ENCODE measurements around the gene SV2A.
A peak's percentile ranks its signal among the peaks of the same experiment; 100 is the strongest.
"Not testable (repeated sequence)": the region's sequence is repeated elsewhere in the genome, so short reads cannot be mapped to it uniquely, and the experiment has no call there.

SV2A gene

GRCh38 chr1:149928401-149928724 lies 10.7 kb upstream of the SV2A start:
- DNase-seq: no peak

DNA sequence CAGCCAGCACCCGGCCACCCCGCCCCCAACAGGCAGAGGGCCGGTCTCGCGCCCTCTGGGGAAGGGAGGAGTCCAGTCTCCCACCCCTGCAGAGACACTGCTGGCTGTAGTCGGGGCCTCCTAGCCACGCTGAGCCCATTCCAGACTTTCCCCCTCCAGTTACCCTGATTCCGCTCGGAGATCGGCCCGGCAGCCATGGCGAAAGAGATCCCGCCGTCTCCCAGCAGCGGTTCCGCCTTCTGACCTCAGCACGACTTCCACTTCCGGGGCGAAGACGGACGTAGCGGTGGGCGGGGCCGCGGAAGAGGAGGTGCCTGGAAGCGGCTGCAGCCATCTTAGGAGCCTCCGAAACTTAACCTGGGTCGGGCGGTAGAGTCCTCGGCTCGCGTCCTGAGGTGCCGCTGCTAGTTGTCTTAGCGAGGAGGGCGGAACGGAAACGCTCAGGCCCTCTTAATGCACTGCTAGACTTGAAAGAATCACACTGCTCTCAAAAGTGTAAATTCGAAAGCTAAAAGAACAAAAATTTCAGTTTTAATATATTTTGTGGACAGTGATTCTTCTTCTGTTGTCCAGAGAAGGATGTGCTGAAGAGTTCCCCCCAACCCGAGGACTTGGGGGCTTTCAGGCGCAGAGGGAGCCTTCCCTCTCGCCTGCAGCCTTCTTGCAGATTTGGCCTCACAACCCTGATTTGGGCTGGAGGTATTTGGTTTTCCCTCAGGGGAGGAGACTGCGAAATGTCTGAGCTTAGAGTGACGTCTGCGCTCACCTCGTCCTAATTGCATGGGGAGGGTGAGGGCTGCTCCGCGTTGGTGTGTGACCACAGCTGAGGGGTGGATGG lies 10.1 kb upstream of the SV2A start, which contains the start of gene SF3B4:
Gene SF3B4 (minus strand): TSS at position 241 of the 838 bp plus-strand sequence. CDS start 44 bp downstream, at position 197.
- peak; percentile 94 for DNase-seq

DNA sequence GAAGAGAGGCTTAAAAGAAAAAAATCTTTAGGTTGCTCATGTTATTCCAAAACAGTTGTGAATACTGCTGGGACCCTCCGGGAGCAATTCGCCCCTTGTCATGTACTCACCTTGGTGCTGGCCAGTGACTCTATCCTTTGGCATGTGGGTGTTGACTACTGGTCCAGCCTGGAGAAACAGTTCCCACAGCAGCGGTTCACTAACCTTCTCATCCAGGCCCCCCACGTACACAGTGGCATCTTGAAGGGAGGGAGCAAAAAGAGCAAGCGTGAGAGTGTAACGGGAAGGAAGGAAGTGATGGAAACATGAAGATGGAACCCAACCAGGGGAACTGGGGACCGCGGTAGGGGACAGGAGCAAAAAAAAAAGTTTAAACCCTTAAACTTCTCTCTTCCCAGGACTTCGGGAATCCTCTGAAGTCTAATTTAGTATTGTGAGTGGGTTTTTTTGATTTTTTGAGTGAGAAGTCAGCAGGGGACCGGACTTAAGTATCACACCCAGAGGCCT lies 9.5 kb upstream of the SV2A start:
- no peak for DNase-seq

DNA sequence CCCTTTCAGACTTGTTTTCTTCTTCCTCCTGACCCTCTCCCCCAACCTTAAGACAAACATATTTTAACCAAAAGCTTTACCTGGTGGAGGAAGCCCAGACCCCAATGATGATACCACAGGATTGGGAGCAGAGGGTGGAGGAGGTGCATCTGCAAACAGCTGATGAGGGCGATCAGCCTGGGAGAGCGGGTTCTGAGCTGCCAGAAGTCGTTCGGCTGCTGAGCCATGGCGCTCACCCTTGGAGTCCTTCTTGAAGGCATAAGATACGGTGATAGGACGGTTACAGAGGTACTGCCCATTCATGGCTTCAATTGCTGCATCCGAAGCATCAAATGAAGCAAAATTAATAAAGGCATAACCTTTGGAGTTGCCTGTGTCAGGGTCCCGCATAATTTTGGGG lies 8.7 kb upstream of the SV2A start:
- no peak for DNase-seq

- DNase-seq: no peak
These were observed 8.1 kb upstream of the SV2A start for GRCh38 chr1:149925751-149926150.

DNA sequence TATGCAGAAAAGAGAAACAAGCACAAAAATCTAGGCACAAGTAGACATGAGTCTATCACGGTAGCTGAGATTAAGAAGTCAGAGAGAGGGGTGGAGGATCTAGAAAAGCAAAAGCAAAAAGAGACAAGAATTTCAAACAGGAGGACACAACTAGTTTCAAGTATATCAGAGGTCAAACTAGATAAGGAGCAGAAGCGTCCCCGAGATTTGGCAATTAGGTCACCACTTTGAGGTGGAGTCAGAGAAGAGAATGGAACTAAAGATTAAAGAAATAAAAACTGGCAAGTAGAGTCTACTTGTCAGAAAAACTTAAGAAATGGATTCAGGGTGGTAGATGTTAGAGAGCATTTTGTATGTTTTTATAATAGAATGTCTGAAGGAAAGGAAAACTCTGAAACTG lies 7.7 kb upstream of the SV2A start:
- no peak for DNase-seq

DNA sequence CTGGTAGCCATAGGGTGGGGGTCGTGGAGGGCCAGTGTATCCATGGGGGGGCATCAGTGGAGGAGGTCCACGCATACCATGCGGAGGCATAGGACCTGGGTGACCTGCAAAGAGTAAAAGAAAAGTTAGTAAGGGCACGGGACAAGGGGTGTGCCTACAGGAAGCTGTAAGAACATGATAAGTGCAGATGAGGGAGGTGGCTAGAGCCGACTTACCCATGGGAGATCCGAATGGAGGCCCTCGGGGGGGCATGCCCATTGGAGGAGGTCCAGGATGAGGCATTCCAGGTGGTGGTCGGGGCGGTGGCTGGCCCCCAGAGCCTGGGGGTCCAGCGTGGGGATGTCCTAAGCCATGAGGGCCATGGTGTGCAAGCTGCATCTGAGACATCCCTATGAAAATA lies 6.0 kb upstream of the SV2A start:
- no peak for DNase-seq

DNA sequence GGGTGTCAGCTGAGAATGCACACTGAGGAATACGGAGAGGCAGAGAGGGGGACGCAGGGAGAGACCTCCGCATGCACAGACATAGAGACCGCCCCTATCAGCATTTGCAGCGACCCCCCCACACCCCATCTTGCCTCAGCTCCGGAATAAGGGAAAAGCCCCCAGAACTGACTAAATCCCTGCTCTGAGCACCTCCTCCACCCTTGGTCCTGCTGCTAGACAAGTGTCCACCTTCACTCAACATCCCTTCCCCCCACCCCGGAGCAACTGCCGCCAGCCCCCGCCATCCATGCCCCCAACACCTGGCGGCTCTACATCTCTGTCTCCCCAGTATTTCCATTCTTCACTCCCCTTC lies 769 bp downstream of the SV2A start:
- no peak for DNase-seq

DNA sequence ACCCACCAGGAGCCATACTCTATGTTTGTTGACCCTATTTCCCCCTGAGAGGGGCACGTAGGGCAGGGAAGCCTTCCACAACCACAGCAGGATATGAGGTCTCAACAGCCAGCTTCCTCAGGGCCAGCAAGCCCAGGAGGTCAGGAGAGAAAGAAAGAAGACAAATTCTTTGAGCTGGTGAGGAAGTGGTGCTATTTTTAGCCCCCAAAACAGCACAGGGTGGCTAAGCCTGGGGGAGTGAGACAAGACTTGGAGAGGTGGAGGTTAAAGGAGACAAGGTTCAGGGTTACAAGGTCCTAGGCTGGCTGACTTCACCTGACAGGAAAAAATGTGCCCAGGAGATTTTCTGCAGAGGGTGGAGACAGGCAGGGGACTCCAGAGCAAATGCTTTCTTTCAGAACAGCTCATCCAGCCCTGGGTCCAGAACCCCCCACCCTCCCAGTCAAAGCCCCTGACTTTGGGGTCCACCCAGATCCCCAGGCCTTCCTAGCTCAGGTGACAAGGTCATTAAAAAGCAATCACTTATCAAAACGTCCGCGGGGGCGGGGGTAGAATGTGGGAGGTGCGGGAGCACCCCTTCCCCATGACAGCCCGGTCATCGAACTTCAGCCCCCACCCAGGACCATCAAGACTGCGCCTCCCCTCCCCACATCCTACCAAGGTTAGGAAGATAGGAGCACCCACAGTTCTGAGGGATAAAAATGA lies 1.3 kb downstream of the SV2A start:
- DNase-seq: no peak

DNA sequence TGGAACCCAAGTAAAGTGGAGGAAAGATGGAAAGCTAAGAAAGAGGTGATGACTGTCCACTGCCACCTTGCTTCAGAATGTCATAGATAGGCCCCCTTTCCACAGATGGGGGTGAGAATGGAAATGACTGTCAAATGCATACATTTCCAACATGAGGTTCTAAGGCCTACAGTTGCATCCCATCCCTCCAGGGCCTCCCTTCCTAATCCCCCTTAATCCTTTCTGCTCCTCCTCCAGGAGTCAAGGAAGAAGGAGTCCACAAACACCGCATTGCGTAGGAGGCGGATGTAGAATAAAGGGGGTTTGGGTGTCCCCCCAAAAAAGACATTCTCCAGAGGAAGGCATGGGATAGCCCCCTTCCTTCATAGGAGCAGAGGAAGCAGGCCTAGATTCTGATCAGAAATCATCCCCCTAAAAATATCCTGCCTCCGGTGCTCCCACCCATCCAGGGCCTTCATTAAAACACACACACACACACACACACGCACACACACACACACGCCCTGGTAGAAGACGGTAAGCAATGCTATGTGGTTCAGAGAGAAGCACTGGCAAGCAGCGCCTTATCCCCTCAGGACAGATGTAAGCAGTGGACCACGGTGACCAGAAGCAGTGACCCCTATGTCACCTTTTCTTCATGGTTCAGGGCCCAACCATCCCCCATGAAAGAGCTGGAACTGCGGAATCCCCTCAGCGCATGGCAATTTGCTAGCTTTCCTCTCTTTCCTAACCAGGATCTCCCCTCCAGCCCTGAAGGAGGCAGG lies 2.0 kb downstream of the SV2A start:
- no peak for DNase-seq

DNA sequence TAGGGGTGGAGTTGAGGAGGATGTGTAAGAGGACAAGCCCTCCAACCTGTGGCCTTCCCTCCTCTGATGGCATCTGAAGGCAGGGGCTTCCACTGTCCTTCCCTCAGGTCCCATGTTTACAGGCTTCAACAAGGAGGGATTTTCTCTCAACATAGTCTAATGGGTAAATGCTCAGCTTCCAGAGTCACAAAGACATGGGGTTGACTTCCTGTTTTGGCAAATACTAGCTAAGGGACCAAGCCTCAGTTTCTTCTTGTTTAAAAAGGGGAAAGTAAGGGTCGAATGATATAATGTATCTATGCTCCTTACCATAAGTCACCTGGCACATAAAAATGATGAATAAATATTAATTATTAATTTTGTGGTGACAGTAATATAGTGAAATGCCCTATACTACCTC lies 3.1 kb downstream of the SV2A start:
- no peak for DNase-seq

- no peak for DNase-seq
These were observed 11.0 kb downstream of the SV2A start for GRCh38 chr1:149906570-149907075.

DNA sequence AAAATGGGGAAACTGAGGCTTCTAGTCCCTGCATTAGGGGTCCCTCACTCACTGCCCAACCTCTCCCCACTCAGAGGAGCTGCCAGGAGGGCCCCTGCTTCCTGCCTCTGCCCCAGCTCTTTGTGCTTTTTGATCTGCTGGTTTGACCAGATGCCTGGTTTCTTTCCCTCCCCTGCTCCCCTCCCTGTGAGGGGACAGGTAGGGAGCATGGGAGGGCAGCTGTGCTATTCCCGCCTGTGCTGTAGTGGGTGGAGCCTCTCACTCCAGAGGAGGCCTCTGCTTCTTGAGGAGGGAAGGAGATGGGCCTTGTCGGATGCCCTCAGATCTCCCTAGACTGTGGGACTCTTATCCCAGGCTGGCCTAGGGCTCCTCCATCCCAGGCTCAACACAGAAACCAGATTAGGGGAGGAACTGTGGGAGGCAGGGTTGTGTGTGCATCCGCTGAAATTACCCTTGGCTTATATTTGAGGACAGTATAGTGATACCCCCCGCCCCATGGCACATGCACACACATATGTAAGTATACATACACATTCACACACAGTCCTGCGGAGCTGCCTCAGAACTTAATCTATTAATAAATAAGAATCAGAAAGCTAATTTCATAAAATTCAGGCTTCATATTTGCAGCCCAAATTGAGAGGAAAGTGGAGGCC lies 13.7 kb downstream of the SV2A start:
- DNase-seq: no peak

- peak; percentile 51 for DNase-seq
These were observed 18.0 kb downstream of the SV2A start, which contains the start of gene BOLA1 for GRCh38 chr1:149899460-149900284. TSS of gene BOLA1 (plus strand) at chr1:149899568. CDS start at chr1:149900060, 492 bp downstream.

DNA sequence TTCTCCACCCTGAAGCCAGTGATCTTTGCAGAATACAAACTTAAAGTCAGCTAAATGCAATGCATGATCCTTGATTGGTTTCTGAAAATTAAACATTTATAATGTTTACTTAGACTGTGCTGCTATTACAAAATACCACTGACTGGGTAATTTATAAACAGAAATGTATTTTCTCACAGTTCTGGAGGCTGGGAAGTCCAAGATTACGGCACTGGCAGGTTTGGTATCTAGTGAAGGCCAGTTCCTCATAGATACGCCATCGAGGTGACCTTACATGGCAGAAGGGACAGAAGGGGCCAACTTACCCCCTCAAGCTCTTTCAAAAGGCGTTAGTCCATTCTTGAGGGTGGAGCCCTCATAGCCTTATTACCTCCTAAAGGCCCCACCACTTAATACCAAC lies 21.1 kb downstream of the SV2A start:
- DNase-seq: no peak

GRCh38 chr1:149888999-149889289 lies 28.7 kb downstream of the SV2A start:
- DNase-seq: no peak

DNA sequence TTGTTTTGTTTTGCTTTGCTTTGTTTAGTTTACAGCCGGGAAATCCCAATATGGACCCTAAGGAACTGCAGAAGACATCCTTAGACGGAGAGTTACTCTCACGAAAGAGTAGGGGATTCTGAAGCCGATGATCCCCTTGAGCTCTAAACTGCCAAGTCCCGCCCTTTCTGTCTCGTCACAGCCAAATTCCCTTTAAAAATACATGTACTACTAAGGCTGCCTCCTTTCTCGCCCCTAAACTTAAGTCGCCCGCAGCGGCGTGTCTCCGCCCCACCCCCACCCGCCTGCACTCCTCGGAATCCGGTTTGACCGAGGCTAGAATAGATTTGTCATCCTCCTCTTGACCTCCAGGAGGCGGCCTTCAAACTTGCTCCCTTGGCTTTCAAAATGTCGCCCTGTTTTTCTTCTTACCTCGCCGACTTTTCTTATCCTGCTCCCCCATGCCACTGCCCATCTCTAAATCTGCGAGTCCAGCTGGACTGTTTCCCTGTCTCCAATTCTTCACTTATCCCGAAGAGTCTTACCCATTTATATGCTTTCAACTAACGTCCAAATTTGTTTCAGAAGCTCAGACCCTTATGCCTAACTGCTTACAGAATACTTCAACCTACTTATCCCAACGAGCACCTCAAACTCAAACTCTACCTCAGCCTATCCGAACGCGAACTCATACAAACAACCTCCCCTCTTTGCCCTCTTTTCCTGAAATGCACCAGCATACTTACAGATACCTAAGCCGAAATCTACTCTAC lies 29.2 kb downstream of the SV2A start:
- DNase-seq: peak; percentile 90

DNA sequence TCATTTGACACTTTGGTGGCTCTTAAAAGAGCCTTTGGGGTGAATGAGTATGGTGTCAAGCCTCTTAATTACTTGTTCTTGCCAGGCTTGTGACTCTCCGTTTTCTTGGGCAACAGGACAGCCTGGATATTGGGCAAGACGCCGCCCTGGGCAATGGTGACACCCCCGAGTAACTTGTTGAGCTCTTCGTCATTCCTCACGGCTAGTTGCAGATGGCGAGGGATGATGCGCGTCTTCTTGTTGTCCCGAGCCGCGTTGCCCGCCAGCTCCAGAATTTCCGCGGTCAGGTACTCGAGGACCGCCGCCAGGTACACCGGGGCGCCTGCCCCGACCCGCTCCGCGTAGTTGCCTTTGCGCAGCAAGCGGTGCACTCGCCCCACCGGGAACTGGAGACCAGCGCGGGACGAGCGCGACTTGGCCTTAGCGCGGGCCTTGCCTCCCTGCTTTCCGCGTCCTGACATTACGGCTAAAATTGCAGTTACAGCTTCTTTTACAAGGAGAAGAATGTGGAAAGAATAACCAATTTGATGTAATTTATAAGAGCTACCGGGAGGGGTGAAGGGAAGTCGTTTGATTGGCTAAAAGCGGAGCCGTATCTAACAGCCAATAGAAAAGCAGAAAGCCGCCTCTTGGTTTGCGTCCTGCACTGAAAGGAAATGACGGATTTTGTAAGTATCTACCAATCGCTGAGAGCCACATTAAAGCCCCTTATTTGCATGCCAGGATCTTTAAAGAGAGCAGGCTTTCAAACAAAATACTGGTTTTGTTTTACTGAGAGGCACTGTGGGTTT lies 30.0 kb downstream of the SV2A start:
- peak; percentile 99 for DNase-seq

- not testable (repeated sequence) for DNase-seq
These were observed 30.5 kb downstream of the SV2A start for GRCh38 chr1:149887196-149887455.

DNA sequence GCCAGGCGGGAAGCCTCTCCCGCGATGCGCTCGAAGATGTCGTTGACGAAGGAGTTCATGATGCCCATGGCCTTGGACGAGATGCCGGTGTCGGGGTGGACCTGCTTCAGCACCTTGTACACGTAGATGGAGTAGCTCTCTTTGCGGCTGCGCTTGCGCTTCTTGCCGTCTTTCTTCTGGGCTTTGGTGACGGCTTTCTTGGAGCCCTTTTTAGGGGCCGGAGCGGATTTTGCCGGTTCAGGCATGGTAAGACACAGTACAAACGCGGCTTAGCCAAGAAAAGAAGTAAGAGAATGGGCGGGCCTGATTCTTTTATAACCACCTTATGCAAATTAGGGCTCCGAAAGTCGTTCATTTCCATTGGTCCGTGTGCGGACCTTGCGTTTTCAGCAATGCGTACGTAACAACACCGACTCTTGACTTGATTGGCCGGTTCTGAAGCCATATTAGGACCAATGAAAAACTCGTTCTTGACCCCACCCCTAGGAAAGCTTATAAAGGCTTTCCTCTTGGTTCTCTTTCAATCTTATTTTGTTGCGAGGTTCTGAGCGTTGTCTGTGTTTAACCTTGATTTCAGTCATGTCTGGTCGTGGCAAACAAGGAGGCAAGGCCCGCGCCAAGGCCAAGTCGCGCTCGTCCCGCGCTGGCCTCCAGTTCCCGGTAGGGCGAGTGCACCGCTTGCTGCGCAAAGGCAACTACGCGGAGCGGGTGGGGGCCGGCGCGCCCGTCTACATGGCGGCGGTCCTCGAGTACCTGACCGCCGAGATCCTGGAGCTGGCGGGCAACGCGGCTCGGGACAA lies 31.0 kb downstream of the SV2A start:
- DNase-seq: peak; percentile 100
